HS-27A (cell line): Measurements from ENCODE around the gene NSMCE1.

ENCODE experiments used
- DNase-seq: peaks from one replicate; pipeline ENCODE4 v3.0.0-alpha.2; 2012; ENCODE audit warnings: low read depth, missing footprints

NSMCE1 gene

DNA sequence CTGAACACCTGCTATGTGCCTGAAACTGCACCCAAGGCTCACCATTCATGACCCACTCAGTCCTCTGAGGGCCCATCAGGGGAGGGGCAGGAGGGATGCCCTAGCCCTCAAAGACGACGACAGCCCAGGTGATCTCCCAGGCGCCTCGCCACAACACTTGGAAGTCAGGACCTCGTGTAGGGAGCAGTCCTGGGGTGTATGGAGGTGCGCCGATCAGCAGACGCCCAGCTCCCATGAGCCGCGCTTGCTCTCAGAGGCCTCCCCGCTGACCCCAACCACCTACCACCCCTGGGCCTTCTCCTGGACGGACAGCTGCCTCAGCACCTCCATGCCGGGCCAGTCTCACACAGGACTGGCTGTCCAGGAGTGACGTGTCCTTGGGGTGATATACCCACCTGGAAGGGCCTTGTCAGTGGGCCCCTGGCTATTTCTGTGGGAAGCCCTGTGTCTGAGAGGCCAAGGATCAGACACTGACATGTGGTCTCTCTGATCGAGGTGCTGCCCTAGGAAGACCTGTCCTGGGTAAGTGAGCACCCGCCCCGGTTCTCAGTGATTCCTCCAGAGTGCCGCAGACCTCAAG is 38.6 kb downstream of the NSMCE1 start:
- DNase-seq: no peak

DNA sequence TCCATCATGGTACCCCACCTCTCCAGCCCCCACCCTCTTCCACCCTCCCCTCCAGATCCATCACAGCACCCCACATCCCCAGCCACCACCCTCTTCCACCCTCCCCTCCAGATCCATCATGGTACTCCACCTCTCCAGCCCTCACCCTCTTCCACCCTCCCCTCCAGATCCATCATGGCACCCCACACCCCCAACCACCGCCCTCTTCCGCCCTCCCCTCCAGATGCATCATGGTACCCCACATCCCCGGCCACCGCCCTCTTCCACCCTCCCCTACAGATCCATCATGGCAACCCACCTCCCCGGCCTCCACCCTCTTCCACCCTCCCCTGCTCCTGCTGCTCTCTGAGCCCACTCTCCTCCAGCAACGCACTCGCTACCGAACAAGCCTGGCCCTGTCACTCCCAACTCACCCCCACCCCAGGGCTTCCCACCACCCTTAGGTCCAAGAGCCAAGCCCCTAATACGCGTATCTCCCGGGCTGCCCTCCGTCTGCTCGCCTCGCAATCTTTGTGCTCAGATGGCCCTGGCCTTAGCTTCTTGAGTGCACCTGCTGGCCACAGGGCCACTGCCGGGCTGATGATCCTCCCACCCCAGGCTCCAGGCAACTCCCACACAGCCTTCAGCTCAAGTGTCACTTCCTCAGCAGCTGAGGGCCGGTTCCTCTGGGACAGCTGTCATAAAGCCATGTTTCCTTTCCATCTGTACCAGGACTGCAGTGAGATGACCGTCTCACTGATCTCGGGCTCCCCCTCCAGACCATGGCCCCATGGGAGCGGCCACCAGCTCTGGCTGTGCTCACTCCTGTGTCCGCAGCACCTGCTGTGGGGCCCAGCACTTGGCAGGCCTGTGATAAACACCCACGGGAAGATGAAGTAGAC is 39.7 kb downstream of the NSMCE1 start:
- DNase-seq: no peak

- no peak for DNase-seq
Observed at GRCh38 chr16:27228045-27228444, 40.5 kb downstream of the NSMCE1 start.

DNA sequence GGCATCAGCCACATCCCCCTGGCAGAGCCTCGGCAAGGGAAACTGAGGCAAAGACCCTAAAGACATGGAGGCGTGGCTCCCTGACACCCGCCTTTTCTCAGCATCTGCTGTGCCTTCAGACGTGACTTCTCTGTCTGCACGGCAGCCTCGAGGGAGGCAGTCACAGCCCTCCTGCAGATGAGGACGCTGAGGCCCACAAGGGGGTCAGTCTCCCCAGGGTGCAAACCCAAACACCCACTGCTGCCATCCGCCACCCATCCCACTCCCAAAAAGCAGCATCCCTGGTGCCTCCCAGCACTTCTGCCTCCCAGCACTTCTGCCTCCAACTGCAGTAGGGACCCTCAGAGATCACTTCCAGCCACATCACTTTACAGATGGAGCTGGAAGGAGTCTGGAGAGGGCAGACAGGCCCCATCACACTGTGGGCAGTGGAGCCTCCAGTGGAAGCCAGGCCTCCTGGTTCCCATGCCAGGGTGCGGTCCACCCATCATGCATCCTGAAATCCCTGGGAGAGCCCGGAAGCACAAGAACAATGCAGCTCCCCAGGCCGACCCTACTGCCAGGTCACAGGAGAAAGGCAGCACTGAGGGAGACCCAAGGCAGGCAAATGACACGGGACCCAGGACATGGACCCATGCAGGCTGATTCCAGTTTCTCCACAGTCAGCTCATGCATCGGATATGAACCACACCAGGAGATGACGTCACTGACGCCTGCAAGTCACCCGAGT is 41.4 kb downstream of the NSMCE1 start:
- DNase-seq: no peak

GRCh38 chr16:27226476-27226875 is 42.1 kb downstream of the NSMCE1 start:
- DNase-seq: no peak

DNA sequence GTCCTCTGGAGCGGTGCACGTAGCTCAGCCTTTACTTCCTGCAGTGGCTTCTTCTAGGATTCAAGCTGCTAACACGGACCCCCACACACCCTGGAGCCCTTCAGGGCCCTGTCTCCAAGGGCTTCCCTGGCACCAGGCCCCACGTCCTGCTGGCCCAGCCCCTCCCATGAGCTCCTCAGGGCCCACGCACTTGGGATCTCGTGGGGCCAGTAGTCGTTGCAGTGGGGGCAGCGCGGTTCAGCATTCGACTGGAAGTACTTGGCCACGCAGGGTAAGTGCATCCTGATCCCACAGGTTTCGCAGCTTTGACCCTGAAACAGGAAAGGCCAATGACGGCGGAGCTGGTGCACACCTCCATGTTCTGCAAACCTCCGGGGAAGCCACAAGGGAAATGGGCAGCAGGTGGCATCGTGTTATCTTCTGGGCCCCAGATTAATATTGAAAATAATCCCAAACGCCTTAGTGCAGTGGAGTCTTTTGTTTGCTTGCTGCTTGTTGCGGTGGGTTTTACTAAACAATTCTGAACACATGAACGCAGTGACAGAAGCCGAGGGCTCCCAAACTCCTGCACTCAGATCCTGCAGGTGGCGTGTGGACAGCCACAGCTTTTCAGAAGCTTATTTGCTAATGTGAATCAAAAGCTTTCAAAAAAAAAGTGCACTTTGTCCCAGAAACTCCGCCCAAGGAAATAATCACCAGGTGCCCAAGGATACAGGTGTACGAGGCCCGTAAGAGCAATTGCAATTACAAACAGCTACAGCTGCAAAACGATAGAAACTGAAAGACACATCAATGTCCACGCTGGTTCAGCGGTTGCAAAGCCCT is 42.8 kb downstream of the NSMCE1 start:
- no peak for DNase-seq

DNA sequence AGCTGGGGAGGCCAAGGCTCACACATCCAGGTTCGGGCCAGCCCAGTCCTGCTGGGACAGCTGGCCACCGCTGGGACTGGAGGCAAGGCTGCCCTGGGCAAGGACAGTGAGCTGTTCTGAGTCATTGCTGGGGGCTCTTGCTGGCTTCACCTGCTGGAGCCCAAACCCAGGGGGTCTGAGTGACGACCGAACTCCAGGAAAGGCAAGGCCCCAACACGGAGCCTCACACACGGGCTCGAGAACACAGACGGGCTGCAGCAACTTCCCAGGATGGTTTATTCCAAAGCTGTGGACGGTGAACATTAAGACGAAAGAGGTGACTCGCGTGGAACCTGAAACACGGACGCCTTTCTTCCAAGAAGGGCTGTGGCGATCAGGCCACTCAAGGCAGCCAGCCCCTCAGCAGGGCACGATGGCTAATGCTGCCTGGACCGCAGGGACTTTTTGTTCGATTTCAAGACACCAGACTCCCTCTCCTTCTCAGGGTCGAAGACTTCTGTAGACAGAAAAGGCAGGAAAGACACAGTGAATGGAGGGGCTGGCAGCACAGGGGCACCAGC is 43.8 kb downstream of the NSMCE1 start:
- DNase-seq: no peak

DNA sequence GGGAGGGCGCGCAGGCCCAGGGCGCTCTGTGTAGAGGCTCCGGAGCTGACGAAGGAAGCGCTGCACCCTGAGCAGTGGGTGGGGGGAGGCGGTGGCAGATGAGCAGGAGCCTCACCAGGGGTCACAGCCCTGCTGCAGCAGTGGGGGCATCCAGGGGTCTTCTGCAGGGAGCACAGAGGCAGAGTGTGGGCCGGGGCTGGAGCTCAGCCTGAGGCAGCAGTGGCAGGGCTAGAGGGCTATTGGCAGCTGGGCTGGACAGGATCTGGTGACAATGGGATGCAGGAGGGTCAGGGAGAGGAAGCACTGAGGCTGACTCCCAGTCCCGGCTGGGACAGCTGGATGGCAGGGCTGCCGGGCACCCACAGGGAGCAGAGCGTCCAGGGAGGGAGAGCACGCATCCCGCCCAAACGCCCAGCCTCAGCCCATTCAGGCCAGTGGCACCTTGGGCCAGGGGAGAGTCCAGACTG is 44.3 kb downstream of the NSMCE1 start:
- no peak for DNase-seq

GRCh38 chr16:27223701-27224100 is 44.9 kb downstream of the NSMCE1 start:
- no peak for DNase-seq

DNA sequence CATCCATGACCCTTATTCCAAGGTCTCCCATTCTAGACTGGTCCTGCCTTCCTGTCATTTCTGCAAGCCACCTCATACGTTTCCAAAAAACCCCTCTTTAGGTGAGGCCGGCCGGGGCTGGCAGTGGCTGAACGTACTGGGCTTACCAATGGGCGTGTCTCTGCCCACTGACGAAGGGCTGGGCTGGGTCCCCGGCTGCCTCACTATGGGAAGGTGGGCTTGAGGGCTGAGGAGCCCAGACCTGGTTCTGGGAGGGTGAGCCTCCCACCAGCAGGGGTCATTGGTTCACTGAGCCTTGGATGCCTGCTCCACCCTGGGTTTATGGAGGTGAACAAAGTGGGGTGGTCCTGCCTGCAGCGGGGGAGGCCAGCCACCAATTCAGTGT is 45.4 kb downstream of the NSMCE1 start:
- no peak for DNase-seq

DNA sequence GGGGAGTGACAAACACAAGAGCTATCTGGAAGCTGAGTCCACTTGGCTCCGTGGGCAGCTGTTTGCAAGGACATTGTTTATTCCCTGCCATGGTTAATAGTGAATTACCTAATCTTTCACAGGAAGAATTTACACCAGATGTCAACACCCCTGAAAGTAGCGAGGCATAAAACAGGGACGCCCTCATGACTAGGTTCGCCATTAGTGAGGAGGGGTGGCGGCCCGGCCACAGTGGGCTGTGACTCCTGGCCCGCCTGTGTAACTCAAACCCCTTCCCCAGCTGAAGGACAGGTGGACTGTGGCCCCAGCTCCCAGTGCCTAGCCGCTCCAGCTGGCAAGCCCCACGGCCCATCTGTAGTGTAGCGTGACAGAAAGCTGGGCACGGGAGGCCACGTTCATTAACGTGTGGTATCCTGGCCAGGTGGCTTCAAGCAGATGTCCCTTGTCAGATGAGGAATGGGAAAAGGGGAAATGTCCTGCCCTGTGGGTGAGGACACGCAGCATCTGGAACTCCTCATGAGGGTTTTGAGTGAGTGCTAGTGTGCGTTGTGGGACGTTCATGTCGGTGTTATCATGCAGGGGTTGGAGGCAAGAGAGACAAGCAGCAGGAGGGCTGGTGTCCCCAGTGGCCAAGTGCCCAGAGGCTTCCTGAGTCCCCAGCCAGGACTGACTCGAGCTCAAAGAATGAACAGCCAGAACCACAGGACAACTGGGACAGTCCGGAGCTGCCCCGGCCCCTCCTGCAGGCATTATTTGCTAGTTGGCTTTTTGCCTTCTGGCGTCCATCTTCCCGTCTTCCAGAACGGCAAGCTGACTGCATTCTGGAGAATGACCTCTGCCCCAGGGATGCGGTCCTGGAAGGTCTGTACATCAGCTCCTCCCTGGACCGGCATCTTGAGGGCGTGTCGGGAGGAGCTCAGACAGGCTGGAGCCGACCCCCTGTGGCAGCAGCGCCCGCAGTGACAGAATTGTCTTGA is 46.0 kb downstream of the NSMCE1 start:
- no peak for DNase-seq

GRCh38 chr16:27221576-27222248 is 46.9 kb downstream of the NSMCE1 start:
- DNase-seq: no peak

- no peak for DNase-seq
Observed at GRCh38 chr16:27220991-27221390, 47.6 kb downstream of the NSMCE1 start.

DNA sequence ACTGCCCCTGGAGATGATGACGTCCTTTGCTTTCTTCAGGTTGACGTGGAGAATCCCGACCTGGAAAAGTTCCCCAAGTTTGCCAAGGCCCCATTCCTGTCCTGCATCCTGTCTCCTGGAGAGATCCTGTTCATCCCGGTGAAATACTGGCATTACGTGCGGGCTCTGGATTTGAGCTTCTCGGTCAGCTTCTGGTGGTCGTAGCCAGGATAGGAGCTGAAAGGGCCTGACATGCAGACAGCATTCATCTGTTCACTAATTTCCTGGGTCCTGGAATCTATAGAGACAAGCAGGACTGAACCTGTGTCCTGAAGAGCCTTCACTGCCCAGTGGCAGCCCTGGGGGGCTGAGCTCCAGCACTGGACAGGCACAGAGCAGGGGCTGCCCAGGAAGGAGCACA is 48.0 kb downstream of the NSMCE1 start:
- no peak for DNase-seq

DNA sequence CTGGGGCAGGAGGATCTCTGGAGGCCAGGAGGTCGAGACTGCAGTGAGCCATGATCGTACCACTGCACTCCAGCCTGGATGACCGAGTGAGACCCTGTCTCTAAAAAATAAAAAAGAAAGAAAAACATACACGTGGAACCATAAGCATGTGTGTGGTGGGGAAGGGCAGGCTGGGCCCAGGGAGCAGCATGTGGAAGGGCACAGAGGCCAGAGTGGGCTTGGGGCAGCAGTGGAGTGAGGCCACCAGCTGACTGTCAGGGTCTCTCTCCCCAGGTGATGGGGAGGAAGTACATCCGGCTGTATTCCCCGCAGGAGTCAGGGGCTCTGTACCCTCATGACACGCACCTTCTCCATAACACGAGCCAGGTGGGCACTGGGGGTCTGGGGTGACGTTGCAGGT is 48.5 kb downstream of the NSMCE1 start:
- no peak for DNase-seq

GRCh38 chr16:27219161-27219560 is 49.4 kb downstream of the NSMCE1 start:
- DNase-seq: no peak

- DNase-seq: no peak
Observed at GRCh38 chr16:27218756-27219155, 49.8 kb downstream of the NSMCE1 start.

- no peak for DNase-seq
Observed at GRCh38 chr16:27217256-27217655, 51.3 kb downstream of the NSMCE1 start.

DNA sequence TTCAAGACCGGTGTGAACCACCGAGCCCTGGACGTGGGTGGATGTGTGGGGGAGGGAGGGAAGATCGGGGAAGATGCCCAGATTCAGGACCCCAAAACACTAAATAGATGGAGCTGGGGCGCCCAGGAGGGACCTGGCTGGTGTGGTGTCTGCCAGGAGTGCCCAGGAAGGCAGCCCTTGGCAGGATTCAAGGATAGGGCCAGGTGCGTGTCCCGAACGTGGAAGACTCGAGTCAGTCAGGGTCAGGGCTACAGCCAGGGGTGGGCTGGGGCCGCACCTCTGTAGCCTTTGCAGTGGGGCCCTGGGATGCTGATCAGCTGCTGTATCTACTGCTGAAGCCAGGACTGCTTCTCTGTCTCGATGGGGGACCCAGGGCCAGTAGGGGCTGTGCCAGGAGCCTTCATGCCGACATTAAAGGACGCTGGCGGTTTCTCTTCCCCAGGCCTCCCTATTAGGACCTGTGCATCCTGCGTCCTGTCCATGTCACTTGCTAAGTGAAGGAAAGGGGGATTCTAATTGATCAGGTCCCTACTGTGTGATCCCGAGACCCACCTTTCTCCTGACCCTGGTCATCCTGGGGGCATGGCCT is 52.2 kb downstream of the NSMCE1 start:
- DNase-seq: no peak

GRCh38 chr16:27215660-27216059 is 52.9 kb downstream of the NSMCE1 start:
- DNase-seq: no peak
